Activated CD4-positive, alpha-beta T cell treated with anti-CD3 and anti-CD28 coated beads, Interleukin-2, amount 10 ng/mL, durations not matched to agents 7 days and 5 days (primary cell): ENCODE data around the gene ZP4. TPM values are rescaled to one million over a fixed set of nuclear protein-coding genes. Genes with fewer than 3 reads are reported as not detected.

Experiments used
- CTCF ChIA-PET: fragments of 350-600 bp; sonication (Branson Sonifier 250); formaldehyde crosslinking; loops from one replicate; lab custom pipeline; 2021; ENCODE audit warnings: antibody characterized with exemption; lab: Charles Lee
- POLR2A ChIA-PET: fragments of 350-600 bp; sonication (Branson Sonifier 250); formaldehyde crosslinking; loops from one replicate; lab custom pipeline; 2021; ENCODE audit warnings: antibody characterized with exemption; lab: Charles Lee
- DNase-seq: peaks from one replicate; pipeline ENCODE4 v3.0.0-alpha.2; 2020
- H3K27ac Mint-ChIP-seq: one replicate; pipeline ENCODE4 v1.8.0; 2021; ENCODE audit warnings: mild to moderate bottlenecking, moderate library complexity, mixed read lengths
- H3K27me3 Mint-ChIP-seq: one replicate; pipeline ENCODE4 v1.8.0; 2021; ENCODE audit warnings: mixed read lengths
- H3K36me3 Mint-ChIP-seq: one replicate; pipeline ENCODE4 v1.8.0; 2021; ENCODE audit warnings: low read depth, mixed read lengths
- H3K4me1 Mint-ChIP-seq: one replicate; pipeline ENCODE4 v1.8.0; 2021; ENCODE audit warnings: mixed read lengths
- H3K4me3 Mint-ChIP-seq: one replicate; pipeline ENCODE4 v1.8.0; 2021; ENCODE audit warnings: mild to moderate bottlenecking, moderate library complexity, mixed read lengths
- H3K9me3 Mint-ChIP-seq: one replicate; pipeline ENCODE4 v1.8.0; 2021; ENCODE audit warnings: mixed read lengths
- total RNA-seq, 2 experiments: library from RNA; stranded (reverse); gene quantifications; one replicate each; pipeline ENCODE4 v1.2.3, GENCODE V29; 2021

ZP4 gene
- total RNA-seq, 2 experiments from 2014 or later, result not detected

DNA sequence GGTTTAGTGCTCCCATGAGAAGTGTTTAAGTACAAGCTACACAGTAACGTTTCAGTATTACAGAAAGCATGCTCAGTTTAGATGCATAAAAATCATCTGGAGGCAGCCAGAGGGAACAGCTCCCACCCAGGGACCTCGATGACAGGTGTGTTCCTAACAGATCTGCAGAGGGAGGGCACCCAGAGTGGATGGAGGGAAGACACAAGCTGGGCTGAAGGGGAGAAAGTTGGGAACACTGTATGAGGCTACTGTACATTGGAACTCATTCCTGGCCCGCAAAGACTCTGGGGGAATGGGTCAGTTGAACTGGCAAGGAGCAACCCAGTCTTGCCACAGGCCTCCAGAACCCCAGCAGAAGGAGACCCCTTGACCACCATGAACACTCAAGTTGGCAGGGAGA lies 52.4 kb downstream of the ZP4 start:
- CTCF ChIA-PET, result interaction anchor here (1.3 kb wide), 1 partner anchor 26 kb away, joined by 3 read pairs; no protein-coding TSS in a partner anchor
- Mint-ChIP-seq H3K27ac (no peak overlapping the region), H3K36me3 (no peaks in the 10 kb centered on the region), H3K27me3 (no peaks in the 10 kb centered on the region), H3K4me3 (no peak overlapping the region), H3K4me1 (no peaks in the 10 kb centered on the region), H3K9me3 (no peaks in the 10 kb centered on the region)
- DNase-seq, result no peak
- POLR2A ChIA-PET, result no interaction called here

DNA sequence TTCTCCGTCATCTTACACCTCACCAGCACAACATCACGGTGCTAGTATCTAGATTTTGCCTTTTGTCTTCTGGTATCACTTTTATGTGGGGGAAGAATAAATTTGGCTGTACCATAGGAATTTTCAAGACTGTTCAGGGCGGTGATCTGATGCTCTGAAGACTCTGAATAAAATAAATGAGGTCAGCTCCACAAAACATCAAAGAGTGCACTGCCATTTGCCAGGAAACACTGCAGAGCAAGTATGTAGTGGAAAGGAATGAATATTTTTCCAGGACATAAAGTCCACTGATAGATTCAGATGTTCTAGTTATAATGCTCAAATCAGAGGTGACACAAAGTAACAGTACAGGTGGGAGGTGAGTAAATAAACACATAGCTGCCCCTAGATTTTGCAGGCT lies 56.3 kb downstream of the ZP4 start:
- no peaks in the 10 kb centered on the region for H3K4me1 Mint-ChIP-seq
- no peak for DNase-seq
- POLR2A ChIA-PET, result no interaction called here
- H3K4me3 Mint-ChIP-seq, result no peak overlapping the region
- no peaks in the 10 kb centered on the region for H3K36me3 Mint-ChIP-seq
- H3K27me3 Mint-ChIP-seq, result no peaks in the 10 kb centered on the region
- CTCF ChIA-PET, result interaction anchor here (0.6 to 0.8 kb wide), 2 partner anchors 13 to 96 kb away, joined by 3 to 4 read pairs; no protein-coding TSS in a partner anchor
- H3K27ac Mint-ChIP-seq, result no peak overlapping the region
- H3K9me3 Mint-ChIP-seq, result no peaks in the 10 kb centered on the region

GRCh38 chr1:237834048-237834447 lies 56.7 kb downstream of the ZP4 start:
- H3K4me1 Mint-ChIP-seq, result no peaks in the 10 kb centered on the region
- no peaks in the 10 kb centered on the region for H3K27me3 Mint-ChIP-seq
- H3K27ac Mint-ChIP-seq, result no peak overlapping the region
- H3K9me3 Mint-ChIP-seq, result no peaks in the 10 kb centered on the region
- no peaks in the 10 kb centered on the region for H3K36me3 Mint-ChIP-seq
- POLR2A ChIA-PET, result interaction anchor here (0.7 kb wide), 1 partner anchor 37 kb away, joined by 3 read pairs; no protein-coding TSS in a partner anchor
- CTCF ChIA-PET, result no interaction called here
- no peak overlapping the region for H3K4me3 Mint-ChIP-seq
- no peak for DNase-seq

GRCh38 chr1:237832858-237833257 lies 57.9 kb downstream of the ZP4 start:
- Mint-ChIP-seq H3K27ac (no peak overlapping the region), H3K4me3 (no peak overlapping the region), H3K9me3 (no peaks in the 10 kb centered on the region), H3K4me1 (no peaks in the 10 kb centered on the region), H3K27me3 (no peaks in the 10 kb centered on the region), H3K36me3 (no peaks in the 10 kb centered on the region)
- ChIA-PET POLR2A (no interaction called here), CTCF (no interaction called here)
- no peak for DNase-seq
